Gastroesophageal sphincter (tissue), 4 donors: ENCODE measurements around the gene KRTAP6-1. TPM values are rescaled to one million over a fixed set of nuclear protein-coding genes. Genes with fewer than 3 reads are reported as not detected.

Experiments used
- ATAC-seq: fragments of 150-250 bp; one replicate; pipeline ENCODE4 v1.9.1; 2016; ENCODE audit warnings: mild to moderate bottlenecking, moderate library complexity
- H3K27ac ChIP-seq, 4 donors: fragments of 200-600 bp; sonication (generic) in 3 of 4; 1 replicate in 3 of 4; 2 replicates in 1 of 4; pipeline ENCODE4 v1.5.1; 2016 to 2019
- H3K27me3 ChIP-seq: fragments of 200-600 bp; sonication (generic); one replicate; pipeline ENCODE4 v1.5.1; 2019
- H3K36me3 ChIP-seq, 2 donors: fragments of 200-600 bp; sonication (generic); one replicate each; pipeline ENCODE4 v1.5.1; 2019; ENCODE audit warnings: control low read depth in 1 of 2
- H3K4me1 ChIP-seq, 3 donors: fragments of 200-600 bp; sonication (generic); 1 replicate in 2 of 3; 2 replicates in 1 of 3; pipeline ENCODE4 v1.5.1; 2016 to 2019; ENCODE audit warnings: control low read depth in 2 of 3
- H3K4me3 ChIP-seq, 2 donors: fragments of 200-600 bp; sonication (generic); one replicate each; pipeline ENCODE4 v1.5.1; 2019; ENCODE audit warnings: mild to moderate bottlenecking in 1 of 2, moderate library complexity in 1 of 2
- H3K9me3 ChIP-seq, 3 donors: fragments of 200-600 bp; sonication (generic); one replicate each; pipeline ENCODE4 v1.5.1; 2017 to 2019; ENCODE audit warnings: control low read depth in 2 of 3
- CTCF ChIP-seq, 4 experiments: fragments of 200-600 bp in 2 of 4; fragments of 450-650 bp in 2 of 4; sonication (generic) in 1 of 4; IDR thresholded peaks; one replicate each; pipeline ENCODE4 v1.5.1; 2017 to 2019; ENCODE audit warnings: antibody characterized with exemption in 4 of 4, mild to moderate bottlenecking in 2 of 4, moderate library complexity in 2 of 4
- EP300 ChIP-seq: sonication (generic); formaldehyde crosslinking; IDR thresholded peaks from one replicate; pipeline ENCODE4 v1.6.1; 2017; ENCODE audit warnings: antibody characterized with exemption, mild to moderate bottlenecking
- POLR2A ChIP-seq, 2 donors: fragments of 450-650 bp; IDR thresholded peaks; one replicate each; pipeline ENCODE4 v1.6.1; 2017; ENCODE audit warnings: antibody characterized with exemption in 2 of 2, mild to moderate bottlenecking in 2 of 2, moderate library complexity in 1 of 2
- POLR2AphosphoS5 ChIP-seq: sonication (generic); formaldehyde crosslinking; IDR thresholded peaks from one replicate; pipeline ENCODE4 v1.6.1; 2017; ENCODE audit warnings: antibody characterized with exemption
- WGBS, 2 donors: methylation state at CpG; one replicate each; pipeline ENCODE4 v1.1.5; 2018; ENCODE audit warnings: low coverage in 1 of 2; 5-methylcytosine and 5-hydroxymethylcytosine counted together
- small RNA-seq, 4 donors: library from RNA; depleted of rRNA; stranded (forward); fragments of <200 nt; gene quantifications; one replicate each; pipeline ENCODE3, GENCODE V24; 2016
- total RNA-seq, 4 donors: library from RNA; depleted of rRNA; stranded (reverse); fragments of >200 nt; gene quantifications; one replicate each; pipeline ENCODE4 v1.1.0, GENCODE V29; 2016

KRTAP6-1 gene
- total RNA-seq, 4 donors from 2014 or later: not detected

- no peak for TF ChIP-seq POLR2AphosphoS5
- no peak for TF ChIP-seq POLR2A (IDR thresholded peaks at IDR 0.05)
- no peak for TF ChIP-seq EP300
- no peak for TF ChIP-seq CTCF (IDR thresholded peaks at IDR 0.05)
- no peaks in the 10 kb centered on the region for H3K4me1 ChIP-seq
- 63 to 83% methylated on average over 2 of the region's 2 CpGs for WGBS, 2 donors
- no peaks in the 10 kb centered on the region for H3K36me3 ChIP-seq
- no peak overlapping the region for H3K4me3 ChIP-seq
- H3K27me3 ChIP-seq: no peaks in the 10 kb centered on the region
- H3K27ac ChIP-seq: no peak overlapping the region
- no peak for ATAC-seq
- no peaks in the 10 kb centered on the region for H3K9me3 ChIP-seq
Measured at GRCh38 chr21:30563630-30564029, 50.1 kb downstream of the KRTAP6-1 start.

Small RNA genes within 50 kb of the gene (small RNA-seq; reads per million reads assigned to genes)
- 0 reads per million in 4 donors for gene KRTAP20-1
- gene KRTAP20-3: 0 reads per million in 4 donors
- gene KRTAP20-4: 0 reads per million in 4 donors
- gene KRTAP22-1: 0 reads per million in 4 donors
- gene KRTAP22-2: 0 reads per million in 4 donors

Other genes with a start within 250 kb of the KRTAP6-1 start
- gene KRTAP13-2, start 241.7 kb downstream of the KRTAP6-1 start, total RNA-seq: not detected
- gene KRTAP13-1, start 217.9 kb downstream of the KRTAP6-1 start, total RNA-seq: not detected
- not detected for gene KRTAP13-3, start 188.0 kb downstream of the KRTAP6-1 start, total RNA-seq
- gene KRTAP13-4, start 183.7 kb downstream of the KRTAP6-1 start, total RNA-seq: not detected
- not detected for gene KRTAP15-1, start 173.7 kb downstream of the KRTAP6-1 start, total RNA-seq
- gene KRTAP19-1, start 133.6 kb downstream of the KRTAP6-1 start, total RNA-seq: not detected
- gene KRTAP19-2, start 126.5 kb downstream of the KRTAP6-1 start, total RNA-seq: not detected
- gene KRTAP19-3, start 121.9 kb downstream of the KRTAP6-1 start, total RNA-seq: 1 to 10 TPM in 1 of 4 donors, not detected in 3; 1.7 TPM
- not detected for gene KRTAP19-4, start 116.8 kb downstream of the KRTAP6-1 start, total RNA-seq
- gene KRTAP19-5, start 111.8 kb downstream of the KRTAP6-1 start, total RNA-seq: not detected
- not detected for gene KRTAP19-6, start 72.1 kb downstream of the KRTAP6-1 start, total RNA-seq
- gene KRTAP19-7, start 52.6 kb downstream of the KRTAP6-1 start, total RNA-seq: not detected
- gene KRTAP22-2, start 23.5 kb downstream of the KRTAP6-1 start, total RNA-seq: not detected
- not detected for gene KRTAP6-3, start 21.5 kb downstream of the KRTAP6-1 start, total RNA-seq
- not detected for gene KRTAP6-2, start 15.0 kb downstream of the KRTAP6-1 start, total RNA-seq
- not detected for gene KRTAP22-1, start 12.8 kb downstream of the KRTAP6-1 start, total RNA-seq
- gene KRTAP20-1, start 2.5 kb upstream of the KRTAP6-1 start, total RNA-seq: not detected
- gene KRTAP20-4, start 6.7 kb upstream of the KRTAP6-1 start, total RNA-seq: not detected
- not detected for gene KRTAP20-2, start 21.3 kb upstream of the KRTAP6-1 start, total RNA-seq
- not detected for gene KRTAP20-3, start 28.9 kb upstream of the KRTAP6-1 start, total RNA-seq
- gene KRTAP21-3, start 104.8 kb upstream of the KRTAP6-1 start, total RNA-seq: not detected
- not detected for gene KRTAP21-2, start 133.3 kb upstream of the KRTAP6-1 start, total RNA-seq
- gene KRTAP21-1, start 141.5 kb upstream of the KRTAP6-1 start, total RNA-seq: not detected
- gene KRTAP8-1, start 199.3 kb upstream of the KRTAP6-1 start, total RNA-seq: not detected
- not detected for gene KRTAP7-1, start 215.8 kb upstream of the KRTAP6-1 start, total RNA-seq